Breast epithelium (tissue), 4 donors: Measurements from ENCODE around the gene PCDHB11. TPM values are rescaled to one million over a fixed set of nuclear protein-coding genes. Genes with fewer than 3 reads are reported as not detected.

Experiments
- DNase-seq, 2 donors: peaks; one replicate each; pipeline ENCODE4 v3.0.0-alpha.2; 2019; ENCODE audit warnings: low spot score in 2 of 2
- H3K27ac ChIP-seq, 2 donors: fragments of 200-600 bp; sonication (generic) in 1 of 2; one replicate each; pipeline ENCODE4 v1.5.1; 2016 to 2019; ENCODE audit warnings: mild to moderate bottlenecking in 1 of 2
- H3K27me3 ChIP-seq, 2 donors: fragments of 200-600 bp; sonication (generic) in 1 of 2; one replicate each; pipeline versions ENCODE4 v1.5.1 to v1.6.0; 2017 to 2019; ENCODE audit warnings: control low read depth in 1 of 2, mild to moderate bottlenecking in 1 of 2
- H3K36me3 ChIP-seq: fragments of 200-600 bp; one replicate; pipeline ENCODE4 v1.5.1; 2019
- H3K4me1 ChIP-seq, 2 donors: fragments of 200-600 bp; sonication (generic); one replicate each; pipeline ENCODE4 v1.5.1; 2016 to 2019; ENCODE audit warnings: control low read depth in 1 of 2
- H3K4me3 ChIP-seq, 3 donors: fragments of 200-600 bp; sonication (generic); 1 replicate in 2 of 3; 2 replicates in 1 of 3; pipeline ENCODE4 v1.5.1; 2016 to 2019; ENCODE audit warnings: mild to moderate bottlenecking in 3 of 3, moderate library complexity in 2 of 3
- H3K9me3 ChIP-seq, 2 donors: fragments of 200-600 bp; sonication (generic) in 1 of 2; one replicate each; pipeline ENCODE4 v1.5.1; 2016 to 2019; ENCODE audit warnings: control low read depth in 1 of 2
- POLR2A ChIP-seq: fragments of 450-650 bp; IDR thresholded peaks from one replicate; pipeline ENCODE4 v1.6.1; 2016; ENCODE audit warnings: antibody characterized with exemption, mild to moderate bottlenecking, moderate library complexity
- POLR2AphosphoS5 ChIP-seq, 3 donors: sonication (generic); formaldehyde crosslinking; IDR thresholded peaks; one replicate each; pipeline ENCODE4 v1.6.1; 2017; ENCODE audit warnings: antibody characterized with exemption in 3 of 3
- intact Hi-C: fragments of 100-400 bp; cut with DNase I; formaldehyde crosslinking; loops from one replicate; pipeline ENCODE4 v1.15.1; 2023; ENCODE audit warnings: low total_unique reads
- total RNA-seq, 3 donors: library from RNA; depleted of rRNA; stranded (reverse); fragments of >200 nt; gene quantifications; one replicate each; pipeline ENCODE4 v1.1.0, GENCODE V29; 2016
- TF ChIP-seq, protein P1 (sequence below), 3 donors: fragments of 450-650 bp; IDR thresholded peaks; one replicate each; pipeline ENCODE4 v1.5.1; 2016 to 2017; ENCODE audit warnings: antibody characterized with exemption in 3 of 3, mild to moderate bottlenecking in 3 of 3, moderate library complexity in 3 of 3

PCDHB11 gene
- total RNA-seq, 3 donors from 2014 or later: 2.3 to 4.6 (median 2.7) TPM

DNA sequence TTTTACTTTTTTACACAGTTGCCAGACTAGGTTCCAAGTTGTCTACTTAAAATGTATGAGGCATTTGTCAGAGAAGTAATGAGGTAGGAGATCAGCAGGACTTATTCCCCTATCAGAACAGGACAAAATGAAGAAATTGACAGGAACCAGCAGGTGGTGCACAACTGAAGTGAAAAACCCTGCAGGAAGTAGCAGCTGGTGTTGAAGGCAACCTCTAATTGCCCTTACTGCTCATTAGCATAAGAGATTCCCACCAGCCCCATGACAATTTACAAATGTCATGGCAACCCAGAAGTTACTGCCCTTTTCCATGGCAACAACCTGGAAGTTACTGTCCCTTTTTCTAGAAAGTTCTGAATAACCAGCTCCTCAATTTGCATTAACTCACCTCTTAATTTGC is 51.1 kb downstream of the PCDHB11 start:
- H3K27me3 ChIP-seq: no peaks in the 10 kb centered on the region
- intact Hi-C loops: no loop called here
- H3K36me3 ChIP-seq: no peaks in the 10 kb centered on the region
- no peak for TF ChIP-seq POLR2A
- TF ChIP-seq, protein P1, sequence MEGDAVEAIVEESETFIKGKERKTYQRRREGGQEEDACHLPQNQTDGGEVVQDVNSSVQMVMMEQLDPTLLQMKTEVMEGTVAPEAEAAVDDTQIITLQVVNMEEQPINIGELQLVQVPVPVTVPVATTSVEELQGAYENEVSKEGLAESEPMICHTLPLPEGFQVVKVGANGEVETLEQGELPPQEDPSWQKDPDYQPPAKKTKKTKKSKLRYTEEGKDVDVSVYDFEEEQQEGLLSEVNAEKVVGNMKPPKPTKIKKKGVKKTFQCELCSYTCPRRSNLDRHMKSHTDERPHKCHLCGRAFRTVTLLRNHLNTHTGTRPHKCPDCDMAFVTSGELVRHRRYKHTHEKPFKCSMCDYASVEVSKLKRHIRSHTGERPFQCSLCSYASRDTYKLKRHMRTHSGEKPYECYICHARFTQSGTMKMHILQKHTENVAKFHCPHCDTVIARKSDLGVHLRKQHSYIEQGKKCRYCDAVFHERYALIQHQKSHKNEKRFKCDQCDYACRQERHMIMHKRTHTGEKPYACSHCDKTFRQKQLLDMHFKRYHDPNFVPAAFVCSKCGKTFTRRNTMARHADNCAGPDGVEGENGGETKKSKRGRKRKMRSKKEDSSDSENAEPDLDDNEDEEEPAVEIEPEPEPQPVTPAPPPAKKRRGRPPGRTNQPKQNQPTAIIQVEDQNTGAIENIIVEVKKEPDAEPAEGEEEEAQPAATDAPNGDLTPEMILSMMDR (IDR thresholded peaks at IDR 0.05): no peak
- TF ChIP-seq POLR2AphosphoS5 (IDR thresholded peaks at IDR 0.05): no peak
- H3K9me3 ChIP-seq: peaks cover 82 to 100% of the 10 kb centered on the region in 2 donors
- H3K4me1 ChIP-seq: no peaks in the 10 kb centered on the region
- no peak overlapping the region for H3K4me3 ChIP-seq
- H3K27ac ChIP-seq: no peak overlapping the region
- DNase-seq: no peak

Other genes with a start within 250 kb of the PCDHB11 start
- 1 to 10 TPM; 2.1 to 2.8 (median 2.6) TPM for gene PCDHAC2, start 233.2 kb upstream of the PCDHB11 start, total RNA-seq
- under 1 TPM in 2 of 3 donors, not detected in 1; under 0.01 TPM for gene PCDHB1, start 148.3 kb upstream of the PCDHB11 start, total RNA-seq
- gene PCDHB2, start 105.0 kb upstream of the PCDHB11 start, total RNA-seq: 10 to 100 TPM in 1 of 3 donors, 1 to 10 TPM in 2; 3.8 to 10.8 (median 9.8) TPM
- gene PCDHB3, start 99.2 kb upstream of the PCDHB11 start, total RNA-seq: 1 to 10 TPM; 3.4 to 6.2 (median 5.4) TPM
- gene PCDHB4, start 77.8 kb upstream of the PCDHB11 start, total RNA-seq: 1 to 10 TPM; 7.5 to 9.2 (median 7.7) TPM
- 1 to 10 TPM; 3.4 to 9.8 (median 6.4) TPM for gene PCDHB5, start 64.4 kb upstream of the PCDHB11 start, total RNA-seq
- gene PCDHB6, start 49.6 kb upstream of the PCDHB11 start, total RNA-seq: 1 to 10 TPM; 1.4 to 3.6 (median 2.2) TPM
- gene PCDHB7, start 27.0 kb upstream of the PCDHB11 start, total RNA-seq: 1 to 10 TPM; 2.3 to 4.6 (median 3.4) TPM
- 1 to 10 TPM in 1 of 3 donors, under 1 TPM in 2; 0.73 to 4.6 (median 0.80) TPM for gene PCDHB8, start 21.8 kb upstream of the PCDHB11 start, total RNA-seq
- 10 to 100 TPM in 1 of 3 donors, 1 to 10 TPM in 2; 4.3 to 11.8 (median 6.3) TPM for gene PCDHB16, start 17.2 kb upstream of the PCDHB11 start, total RNA-seq
- 1 to 10 TPM; 2.2 to 4.6 (median 4.1) TPM for gene PCDHB9, start 12.5 kb upstream of the PCDHB11 start, total RNA-seq
- 1 to 10 TPM; 3.8 to 4.8 (median 4.6) TPM for gene PCDHB10, start 7.3 kb upstream of the PCDHB11 start, total RNA-seq
- gene PCDHB12, start 9.1 kb downstream of the PCDHB11 start, total RNA-seq: 1 to 10 TPM; 3.7 to 5.2 (median 5.0) TPM
- 1 to 10 TPM; 3.7 to 5.9 (median 4.8) TPM for gene PCDHB13, start 14.3 kb downstream of the PCDHB11 start, total RNA-seq
- 1 to 10 TPM; 4.2 to 5.9 (median 5.9) TPM for gene PCDHB14, start 23.7 kb downstream of the PCDHB11 start, total RNA-seq
- 1 to 10 TPM; 1.6 to 4.2 (median 3.3) TPM for gene PCDHB15, start 45.8 kb downstream of the PCDHB11 start, total RNA-seq
- gene SLC25A2, start 104.4 kb downstream of the PCDHB11 start, total RNA-seq: 1 to 10 TPM in 1 of 3 donors, under 1 TPM in 2; 0.64 to 2.0 (median 0.98) TPM
- gene TAF7, start 121.2 kb downstream of the PCDHB11 start, total RNA-seq: 10 to 100 TPM; 59.2 to 96.2 (median 68.2) TPM
- gene PCDHGA1, start 130.9 kb downstream of the PCDHB11 start, total RNA-seq: 1 to 10 TPM in 2 of 3 donors, under 1 TPM in 1; 0.80 to 1.3 (median 1.2) TPM
- 1 to 10 TPM; 4.6 to 8.6 (median 6.2) TPM for gene PCDHGA2, start 139.1 kb downstream of the PCDHB11 start, total RNA-seq
- gene PCDHGA3, start 144.2 kb downstream of the PCDHB11 start, total RNA-seq: 1 to 10 TPM; 4.3 to 5.9 (median 5.0) TPM
- 1 to 10 TPM; 2.7 to 5.9 (median 5.1) TPM for gene PCDHGB1, start 150.5 kb downstream of the PCDHB11 start, total RNA-seq
- 10 to 100 TPM in 1 of 3 donors, 1 to 10 TPM in 2; 5.3 to 12.1 (median 6.4) TPM for gene PCDHGA4, start 155.4 kb downstream of the PCDHB11 start, total RNA-seq
- gene PCDHGB2, start 160.4 kb downstream of the PCDHB11 start, total RNA-seq: 10 to 100 TPM in 1 of 3 donors, 1 to 10 TPM in 2; 6.2 to 10.5 (median 7.8) TPM
- 1 to 10 TPM; 5.4 to 9.4 (median 8.8) TPM for gene PCDHGA5, start 164.5 kb downstream of the PCDHB11 start, total RNA-seq
- 10 to 100 TPM in 1 of 3 donors, 1 to 10 TPM in 2; 5.3 to 10.2 (median 8.6) TPM for gene PCDHGB3, start 170.6 kb downstream of the PCDHB11 start, total RNA-seq
- 1 to 10 TPM; 4.0 to 8.5 (median 8.3) TPM for gene PCDHGA6, start 174.3 kb downstream of the PCDHB11 start, total RNA-seq
- gene PCDHGA7, start 183.1 kb downstream of the PCDHB11 start, total RNA-seq: 10 to 100 TPM in 1 of 3 donors, 1 to 10 TPM in 2; 3.7 to 10.8 (median 10.0) TPM
- gene PCDHGB4, start 188.1 kb downstream of the PCDHB11 start, total RNA-seq: 10 to 100 TPM in 1 of 3 donors, 1 to 10 TPM in 2; 5.3 to 10.5 (median 8.9) TPM
- 1 to 10 TPM; 2.6 to 7.2 (median 6.0) TPM for gene PCDHGA8, start 193.0 kb downstream of the PCDHB11 start, total RNA-seq
- 10 to 100 TPM in 2 of 3 donors, 1 to 10 TPM in 1; 7.5 to 20.6 (median 19.8) TPM for gene PCDHGB5, start 198.3 kb downstream of the PCDHB11 start, total RNA-seq
- 10 to 100 TPM in 2 of 3 donors, 1 to 10 TPM in 1; 7.8 to 16.7 (median 13.8) TPM for gene PCDHGA9, start 203.2 kb downstream of the PCDHB11 start, total RNA-seq
- gene PCDHGB6, start 208.4 kb downstream of the PCDHB11 start, total RNA-seq: 10 to 100 TPM in 2 of 3 donors, 1 to 10 TPM in 1; 8.8 to 12.8 (median 10.8) TPM
- gene PCDHGA10, start 213.4 kb downstream of the PCDHB11 start, total RNA-seq: 10 to 100 TPM in 2 of 3 donors, 1 to 10 TPM in 1; 7.2 to 10.7 (median 10.5) TPM
- 10 to 100 TPM; 15.4 to 21.3 (median 16.0) TPM for gene PCDHGB7, start 218.1 kb downstream of the PCDHB11 start, total RNA-seq
- gene PCDHGA11, start 221.4 kb downstream of the PCDHB11 start, total RNA-seq: 1 to 10 TPM; 5.0 to 9.8 (median 9.7) TPM
- gene PCDHGA12, start 230.9 kb downstream of the PCDHB11 start, total RNA-seq: 10 to 100 TPM in 2 of 3 donors, 1 to 10 TPM in 1; 9.8 to 12.0 (median 11.1) TPM